ENCODE data around the gene STAG2. TPM values are rescaled to one million over a fixed set of nuclear protein-coding genes. Genes with fewer than 3 reads are reported as not detected.
"Not testable (repeated sequence)": the region's sequence is repeated elsewhere in the genome, so short reads cannot be mapped to it uniquely, and the experiment has no call there.

STAG2 gene
- polyA plus RNA-seq, 3 donors from 2014 or later, result 40.2 to 62.1 (median 52.5) TPM

GRCh38 chrX:124023838-124024238 is 62.3 kb downstream of the STAG2 start:
- Mint-ChIP-seq H3K27ac (peak overlapping the region in 1 of 6 donors; percentile 87), H3K4me3 (no peak overlapping the region), H3K27me3 (ENCODE audit: low read depth in 3 of 3) (no peaks in the 10 kb centered on the region), H3K36me3 (no peaks in the 10 kb centered on the region), H3K4me1 (peaks cover 11 to 35% of the 10 kb centered on the region in 2 donors), H3K9me3 (no peaks in the 10 kb centered on the region)
- DNase-seq, result no peak

GRCh38 chrX:124026529-124026928 is 65.0 kb downstream of the STAG2 start:
- H3K27ac Mint-ChIP-seq, result no peak overlapping the region

GRCh38 chrX:124028182-124028581 is 66.7 kb downstream of the STAG2 start:
- peaks cover 0 to 1% (median 0%) of the 10 kb centered on the region in 3 donors for H3K27me3 Mint-ChIP-seq (ENCODE audit: low read depth in 3 of 3)
- H3K27ac Mint-ChIP-seq, result no peak overlapping the region

More at GRCh38 chrX:124026529-124026928, 65.0 kb downstream of the STAG2 start:
- H3K9me3 Mint-ChIP-seq, result no peaks in the 10 kb centered on the region
- H3K4me1 Mint-ChIP-seq, result peaks cover 5 to 17% of the 10 kb centered on the region in 2 donors
- H3K27me3 Mint-ChIP-seq (ENCODE audit: low read depth in 3 of 3), result no peaks in the 10 kb centered on the region
- H3K36me3 Mint-ChIP-seq, result no peaks in the 10 kb centered on the region
- H3K4me3 Mint-ChIP-seq, result no peak overlapping the region
- DNase-seq, result no peak

GRCh38 chrX:124030520-124030919 is 69.0 kb downstream of the STAG2 start:
- H3K27ac Mint-ChIP-seq, result peak overlapping the region in 2 of 6 donors; percentile 4 to 19
- no peaks in the 10 kb centered on the region for H3K9me3 Mint-ChIP-seq

More at GRCh38 chrX:124028182-124028581, 66.7 kb downstream of the STAG2 start:
- DNase-seq, result no peak
- Mint-ChIP-seq H3K36me3 (no peaks in the 10 kb centered on the region), H3K4me1 (peaks cover 3 to 8% of the 10 kb centered on the region in 2 donors), H3K9me3 (no peaks in the 10 kb centered on the region), H3K4me3 (no peak overlapping the region)

GRCh38 chrX:124033821-124034220 is 72.3 kb downstream of the STAG2 start:
- peaks cover 0 to 2% (median 1%) of the 10 kb centered on the region in 3 donors for H3K27me3 Mint-ChIP-seq (ENCODE audit: low read depth in 3 of 3)
- no peaks in the 10 kb centered on the region for H3K9me3 Mint-ChIP-seq
- DNase-seq, result no peak
- H3K27ac Mint-ChIP-seq, result peak overlapping the region in 2 of 6 donors; percentile 6 to 22
- H3K4me3 Mint-ChIP-seq, result no peak overlapping the region
- H3K4me1 Mint-ChIP-seq, result peaks cover 0 to 14% of the 10 kb centered on the region in 2 donors
- no peaks in the 10 kb centered on the region for H3K36me3 Mint-ChIP-seq

More at GRCh38 chrX:124030520-124030919, 69.0 kb downstream of the STAG2 start:
- Mint-ChIP-seq H3K27me3 (ENCODE audit: low read depth in 3 of 3) (peaks cover 0 to 2% (median 0%) of the 10 kb centered on the region in 3 donors), H3K36me3 (no peaks in the 10 kb centered on the region), H3K4me1 (peaks cover 0 to 12% of the 10 kb centered on the region in 2 donors), H3K4me3 (no peak overlapping the region)
- DNase-seq, result no peak

- peak overlapping the region in 1 of 6 donors; percentile 18 for H3K27ac Mint-ChIP-seq
- H3K9me3 Mint-ChIP-seq, result no peaks in the 10 kb centered on the region
- H3K4me1 Mint-ChIP-seq, result peaks cover 2 to 14% of the 10 kb centered on the region in 2 donors
- H3K27me3 Mint-ChIP-seq (ENCODE audit: low read depth in 3 of 3), result peaks cover 1 to 2% (median 2%) of the 10 kb centered on the region in 3 donors
- no peak overlapping the region for H3K4me3 Mint-ChIP-seq
- no peaks in the 10 kb centered on the region for H3K36me3 Mint-ChIP-seq
- no peak for DNase-seq
Observed at GRCh38 chrX:124035657-124036056, 74.2 kb downstream of the STAG2 start.

GRCh38 chrX:124042042-124042441 is 80.5 kb downstream of the STAG2 start:
- Mint-ChIP-seq H3K27ac (peak overlapping the region in 3 of 6 donors; percentile 5 to 79 (median 61)), H3K9me3 (no peaks in the 10 kb centered on the region), H3K4me1 (peaks cover 5 to 11% of the 10 kb centered on the region in 2 donors), H3K36me3 (no peaks in the 10 kb centered on the region), H3K27me3 (ENCODE audit: low read depth in 3 of 3) (peaks cover 1 to 4% (median 2%) of the 10 kb centered on the region in 3 donors), H3K4me3 (no peak overlapping the region)
- no peak for DNase-seq

GRCh38 chrX:124045109-124045508 is 83.6 kb downstream of the STAG2 start:
- H3K9me3 Mint-ChIP-seq, result no peaks in the 10 kb centered on the region
- no peak overlapping the region for H3K27ac Mint-ChIP-seq
- H3K4me3 Mint-ChIP-seq, result no peak overlapping the region
- DNase-seq, result no peak
- H3K27me3 Mint-ChIP-seq (ENCODE audit: low read depth in 3 of 3), result peaks cover 1 to 4% (median 2%) of the 10 kb centered on the region in 3 donors
- H3K36me3 Mint-ChIP-seq, result no peaks in the 10 kb centered on the region
- peaks cover 5 to 11% of the 10 kb centered on the region in 2 donors for H3K4me1 Mint-ChIP-seq

- Mint-ChIP-seq H3K36me3 (peaks cover 3 to 26% (median 12%) of the 10 kb centered on the region in 3 donors), H3K4me1 (peaks cover 2 to 12% of the 10 kb centered on the region in 2 donors), H3K27ac (peak overlapping the region in 1 of 6 donors; percentile 69)
- H3K27me3 Mint-ChIP-seq (ENCODE audit: low read depth in 3 of 3); DNase-seq; H3K4me3 Mint-ChIP-seq; H3K9me3 Mint-ChIP-seq: not testable (repeated sequence)
Observed at GRCh38 chrX:124084417-124084816, 122.9 kb downstream of the STAG2 start.

- no peak for DNase-seq
- Mint-ChIP-seq H3K27ac (peak overlapping the region in 3 of 6 donors; percentile 55 to 77 (median 69)), H3K36me3 (peaks cover 3 to 23% (median 11%) of the 10 kb centered on the region in 3 donors)
Observed at GRCh38 chrX:124085063-124085462, 123.6 kb downstream of the STAG2 start.

GRCh38 chrX:124086411-124086810 is 124.9 kb downstream of the STAG2 start:
- Mint-ChIP-seq H3K27me3 (ENCODE audit: low read depth in 3 of 3) (peaks cover 2 to 5% (median 3%) of the 10 kb centered on the region in 3 donors), H3K9me3 (no peaks in the 10 kb centered on the region), H3K27ac (peak overlapping the region in 2 of 6 donors; percentile 32 to 55), H3K4me3 (no peak overlapping the region), H3K36me3 (peaks cover 3 to 23% (median 8%) of the 10 kb centered on the region in 3 donors), H3K4me1 (peaks cover 2 to 12% of the 10 kb centered on the region in 2 donors)
- DNase-seq, result peak in 1 of 3 donors; percentile 5

More at GRCh38 chrX:124085063-124085462, 123.6 kb downstream of the STAG2 start:
- H3K4me1 Mint-ChIP-seq, result peaks cover 2 to 12% of the 10 kb centered on the region in 2 donors
- no peaks in the 10 kb centered on the region for H3K9me3 Mint-ChIP-seq
- peaks cover 2 to 5% (median 2%) of the 10 kb centered on the region in 3 donors for H3K27me3 Mint-ChIP-seq (ENCODE audit: low read depth in 3 of 3)
- no peak overlapping the region for H3K4me3 Mint-ChIP-seq

GRCh38 chrX:124087000-124087746 is 125.7 kb downstream of the STAG2 start:
- DNase-seq, result no peak
- peaks cover 2 to 5% (median 3%) of the 10 kb centered on the region in 3 donors for H3K27me3 Mint-ChIP-seq (ENCODE audit: low read depth in 3 of 3)
- H3K9me3 Mint-ChIP-seq, result no peaks in the 10 kb centered on the region
- H3K4me1 Mint-ChIP-seq, result peaks cover 0 to 8% of the 10 kb centered on the region in 2 donors
- no peak overlapping the region for H3K4me3 Mint-ChIP-seq
- H3K36me3 Mint-ChIP-seq, result peaks cover 1 to 26% (median 8%) of the 10 kb centered on the region in 3 donors
- no peak overlapping the region for H3K27ac Mint-ChIP-seq

- peaks cover 0 to 6% (median 0%) of the 10 kb centered on the region in 3 donors for H3K27me3 Mint-ChIP-seq (ENCODE audit: low read depth in 3 of 3)
- no peak for DNase-seq
- H3K9me3 Mint-ChIP-seq, result no peaks in the 10 kb centered on the region
- H3K4me1 Mint-ChIP-seq, result no peaks in the 10 kb centered on the region
- peaks cover 0 to 26% (median 12%) of the 10 kb centered on the region in 3 donors for H3K36me3 Mint-ChIP-seq
- no peak overlapping the region for H3K4me3 Mint-ChIP-seq
- no peak overlapping the region for H3K27ac Mint-ChIP-seq
Observed at GRCh38 chrX:124093222-124093621, 131.7 kb downstream of the STAG2 start.

GRCh38 chrX:124097116-124097515 is 135.6 kb downstream of the STAG2 start:
- DNase-seq, result no peak
- Mint-ChIP-seq H3K4me1 (no peaks in the 10 kb centered on the region), H3K27ac (peak overlapping the region in 1 of 6 donors; percentile 43), H3K36me3 (peaks cover 0 to 18% (median 12%) of the 10 kb centered on the region in 3 donors), H3K4me3 (no peak overlapping the region), H3K9me3 (no peaks in the 10 kb centered on the region), H3K27me3 (ENCODE audit: low read depth in 3 of 3) (peaks cover 0 to 4% (median 0%) of the 10 kb centered on the region in 3 donors)

All from immature natural killer cell (primary cell).